ACC112 (cell line): ENCODE data around the gene MTERF4.

Experiments used
- H2AFZ ChIP-seq: fragments of 200-600 bp; sonication (generic); one replicate; pipeline ENCODE4 v1.6.0; 2017; ENCODE audit warnings: antibody characterized with exemption, low read length; ENCODE audit not compliant: unreplicated experiment
- H3K27ac ChIP-seq: fragments of 200-600 bp; sonication (generic); 2 replicates; pipeline ENCODE4 v1.5.1; 2014; ENCODE audit warnings: low read depth, mild to moderate bottlenecking, antibody characterized with exemption, low read length, moderate library complexity
- H3K27me3 ChIP-seq: fragments of 200-600 bp; sonication (generic); 2 replicates; pipeline ENCODE4 v1.6.1; 2014; ENCODE audit warnings: mild to moderate bottlenecking, antibody characterized with exemption, low read length, moderate library complexity, mixed read lengths; ENCODE audit not compliant: insufficient read depth
- H3K36me3 ChIP-seq: fragments of 200-600 bp; sonication (generic); 2 replicates; pipeline ENCODE4 v1.6.1; 2016; ENCODE audit warnings: mild to moderate bottlenecking, antibody characterized with exemption, low read length, moderate library complexity, mixed read lengths; ENCODE audit not compliant: insufficient read depth
- H3K4me1 ChIP-seq: fragments of 200-600 bp; sonication (generic); one replicate; pipeline ENCODE4 v1.6.1; 2016; ENCODE audit warnings: low read length, mixed read lengths; ENCODE audit not compliant: insufficient read depth, unreplicated experiment, control insufficient read depth
- H3K4me3 ChIP-seq: fragments of 200-600 bp; sonication (generic); 2 replicates; pipeline ENCODE4 v1.5.1; 2014; ENCODE audit warnings: mild to moderate bottlenecking, low read depth, low read length
- H3K79me2 ChIP-seq: fragments of 200-600 bp; sonication (generic); one replicate; pipeline ENCODE4 v1.6.0; 2016; ENCODE audit warnings: low read length; ENCODE audit not compliant: control insufficient read depth, unreplicated experiment, insufficient read depth

The MTERF4 gene

GRCh38 chr2:241122376-241123002 is 20.4 kb upstream of the MTERF4 start:
- Histone ChIP-seq H3K4me3 (no peak overlapping the region), H3K4me1 (no peaks in the 10 kb centered on the region), H2AFZ (no peak overlapping the region), H3K79me2 (no peaks in the 10 kb centered on the region), H3K27me3 (no peaks in the 10 kb centered on the region), H3K36me3 (peaks cover 8% of the 10 kb centered on the region; the same call in 1 of the 2 replicates), H3K27ac (no peak overlapping the region)

DNA sequence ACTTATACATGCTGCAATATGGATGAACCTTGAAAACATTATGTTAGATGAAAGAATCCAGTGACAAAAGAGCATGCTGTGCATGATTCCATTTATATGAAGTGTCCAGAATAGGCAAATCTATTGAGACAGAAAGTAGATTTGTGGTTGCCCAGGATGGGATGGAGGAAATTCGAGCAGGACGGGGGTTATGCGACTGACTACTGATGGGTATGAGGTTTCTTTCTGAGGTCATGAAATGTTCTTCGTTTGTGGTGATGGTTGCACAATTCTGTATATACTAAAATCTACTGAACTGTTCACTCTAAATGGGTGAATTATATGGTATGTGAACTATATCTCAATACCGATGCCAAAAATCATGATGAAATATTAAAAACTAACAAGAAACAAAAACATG is 18.9 kb upstream of the MTERF4 start:
- Histone ChIP-seq H3K79me2 (no peaks in the 10 kb centered on the region), H3K36me3 (peaks cover 8% of the 10 kb centered on the region; the same call in 1 of the 2 replicates), H3K4me3 (no peak overlapping the region), H3K27me3 (no peaks in the 10 kb centered on the region), H3K27ac (no peak overlapping the region), H3K4me1 (no peaks in the 10 kb centered on the region), H2AFZ (no peak overlapping the region)

DNA sequence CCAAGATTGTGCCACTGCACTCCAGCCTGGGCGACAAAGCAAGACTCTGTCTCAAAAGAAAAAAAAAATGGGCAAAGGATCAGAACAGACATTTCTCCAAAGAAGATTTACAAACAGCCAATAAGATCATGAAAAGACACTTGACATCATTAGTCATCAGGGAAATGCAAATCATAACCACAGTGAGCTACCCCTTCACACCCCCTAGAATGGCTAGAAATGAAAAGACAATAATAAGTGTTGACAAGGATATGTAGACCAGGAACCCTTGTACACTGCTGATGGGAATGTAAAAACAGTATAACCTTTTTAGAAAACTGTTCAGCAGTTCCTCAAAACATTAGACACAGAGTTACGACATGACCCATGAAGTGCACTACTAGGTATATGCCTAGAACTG is 18.4 kb upstream of the MTERF4 start:
- no peaks in the 10 kb centered on the region for H3K27me3 ChIP-seq
- H3K4me3 ChIP-seq, result no peak overlapping the region
- no peaks in the 10 kb centered on the region for H3K4me1 ChIP-seq
- H3K27ac ChIP-seq, result no peak overlapping the region
- peaks cover 8% of the 10 kb centered on the region; the same call in 1 of the 2 replicates for H3K36me3 ChIP-seq
- H2AFZ ChIP-seq, result no peak overlapping the region
- no peaks in the 10 kb centered on the region for H3K79me2 ChIP-seq

- no peaks in the 10 kb centered on the region for H3K4me1 ChIP-seq
- H3K36me3 ChIP-seq, result peaks cover 8% of the 10 kb centered on the region; the same call in 1 of the 2 replicates
- no peak overlapping the region for H3K27ac ChIP-seq
- H3K27me3 ChIP-seq, result no peaks in the 10 kb centered on the region
- H2AFZ ChIP-seq, result no peak overlapping the region
- H3K79me2 ChIP-seq, result no peaks in the 10 kb centered on the region
- H3K4me3 ChIP-seq, result no peak overlapping the region
Measured at GRCh38 chr2:241118737-241119505, 16.8 kb upstream of the MTERF4 start.

DNA sequence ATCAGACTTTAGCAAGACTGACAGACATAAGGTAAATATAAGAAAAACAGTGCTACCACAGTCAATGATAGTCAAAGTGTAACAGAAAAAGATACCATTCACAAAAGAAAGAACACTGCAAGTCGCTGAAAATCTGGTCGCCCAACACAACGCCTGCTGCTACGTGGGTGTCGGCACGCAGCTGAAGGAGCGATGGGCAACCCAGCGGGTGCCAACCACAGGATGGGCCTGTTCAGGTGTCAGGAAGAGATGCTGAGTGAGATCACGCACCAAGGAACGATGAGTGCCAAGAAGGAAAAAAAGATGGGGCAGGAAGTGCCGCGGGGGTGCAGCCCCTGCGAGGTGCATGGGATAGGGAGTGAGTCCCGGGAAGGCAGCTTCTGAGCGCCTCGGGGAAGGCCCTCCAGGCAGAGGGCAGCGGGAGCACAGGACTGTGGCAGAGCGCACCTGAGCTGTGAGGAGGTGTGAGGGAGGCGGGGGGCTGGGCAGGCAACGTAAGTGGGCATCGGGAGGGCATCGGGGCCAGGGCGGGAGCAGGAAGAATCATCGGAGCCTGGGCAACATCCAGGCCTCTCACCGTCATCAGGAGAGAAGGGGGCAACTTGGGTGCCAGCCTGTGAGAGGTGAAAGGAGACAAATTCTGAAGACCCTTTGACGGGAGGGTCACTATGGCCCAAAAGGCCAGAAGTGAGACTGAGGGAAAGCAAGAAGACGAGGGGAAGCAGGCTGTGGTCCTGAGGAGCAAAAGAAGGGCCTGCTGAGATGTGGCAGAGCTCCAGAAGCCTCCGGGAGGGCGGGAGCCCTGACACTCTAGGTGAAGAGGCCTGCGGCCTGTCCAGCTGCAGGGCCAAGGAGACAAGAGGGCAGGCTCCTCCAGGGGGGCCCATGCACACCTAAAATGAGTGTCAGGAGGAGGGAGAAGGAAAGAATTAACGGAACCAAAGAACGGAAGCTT is 14.8 kb upstream of the MTERF4 start:
- no peak overlapping the region for H2AFZ ChIP-seq
- no peaks in the 10 kb centered on the region for H3K79me2 ChIP-seq
- H3K4me3 ChIP-seq, result no peak overlapping the region
- H3K36me3 ChIP-seq, result peaks cover 8% of the 10 kb centered on the region; the same call in 1 of the 2 replicates
- H3K27me3 ChIP-seq, result no peaks in the 10 kb centered on the region
- H3K4me1 ChIP-seq, result no peaks in the 10 kb centered on the region
- no peak overlapping the region for H3K27ac ChIP-seq

GRCh38 chr2:241115361-241115760 is 13.3 kb upstream of the MTERF4 start:
- Histone ChIP-seq H3K4me3 (no peak overlapping the region), H3K27ac (no peak overlapping the region), H3K27me3 (no peaks in the 10 kb centered on the region), H3K4me1 (no peaks in the 10 kb centered on the region), H2AFZ (no peak overlapping the region), H3K79me2 (no peaks in the 10 kb centered on the region), H3K36me3 (no peaks in the 10 kb centered on the region)

DNA sequence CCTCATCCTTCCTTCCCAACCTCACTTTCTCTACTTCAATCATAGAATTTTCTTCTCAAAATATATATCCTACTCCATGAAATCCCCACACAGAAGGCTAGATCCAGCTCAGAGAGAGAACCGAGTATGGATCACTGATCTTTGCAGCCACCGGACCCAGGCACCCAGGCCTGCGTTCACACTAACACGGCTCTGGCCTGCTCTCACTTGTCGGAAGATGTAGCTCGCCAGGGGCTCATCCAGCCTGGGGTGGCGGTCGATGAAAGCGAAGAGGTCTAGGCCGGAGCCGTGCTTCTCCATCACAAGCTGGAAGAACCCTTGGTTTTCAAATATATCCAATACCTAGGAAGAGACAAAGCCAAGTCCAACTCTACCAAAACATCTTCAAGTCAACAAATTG is 12.7 kb upstream of the MTERF4 start:
- no peaks in the 10 kb centered on the region for H3K4me1 ChIP-seq
- no peak overlapping the region for H3K27ac ChIP-seq
- no peak overlapping the region for H3K4me3 ChIP-seq
- no peaks in the 10 kb centered on the region for H3K36me3 ChIP-seq
- H3K27me3 ChIP-seq, result no peaks in the 10 kb centered on the region
- H3K79me2 ChIP-seq, result no peaks in the 10 kb centered on the region
- no peak overlapping the region for H2AFZ ChIP-seq

- Histone ChIP-seq H3K4me3 (no peak overlapping the region), H3K79me2 (no peaks in the 10 kb centered on the region), H3K27me3 (no peaks in the 10 kb centered on the region), H3K4me1 (no peaks in the 10 kb centered on the region), H3K27ac (no peak overlapping the region), H3K36me3 (no peaks in the 10 kb centered on the region), H2AFZ (no peak overlapping the region)
Measured at GRCh38 chr2:241112592-241112991, 10.5 kb upstream of the MTERF4 start.

DNA sequence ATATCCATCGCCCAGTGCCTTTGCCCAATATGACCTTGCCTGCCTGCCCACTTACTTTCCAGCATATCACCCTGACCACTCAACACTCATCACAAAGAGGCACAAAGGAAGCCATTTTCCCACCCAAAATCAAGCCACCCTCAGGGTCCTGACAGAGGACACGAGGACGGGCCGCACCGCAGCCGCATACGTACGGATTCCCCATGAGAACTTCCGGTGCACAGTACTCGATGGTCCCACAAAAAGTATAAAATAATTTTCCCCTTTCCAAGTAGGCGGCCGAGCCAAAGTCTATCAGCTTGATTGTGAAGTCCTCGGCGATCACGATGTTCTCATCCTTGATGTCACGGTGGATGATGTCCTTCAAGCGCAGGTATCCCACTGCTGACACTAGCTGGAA is 10.0 kb upstream of the MTERF4 start:
- H3K4me1 ChIP-seq, result no peaks in the 10 kb centered on the region
- no peak overlapping the region for H3K27ac ChIP-seq
- H3K27me3 ChIP-seq, result no peaks in the 10 kb centered on the region
- H2AFZ ChIP-seq, result no peak overlapping the region
- no peak overlapping the region for H3K4me3 ChIP-seq
- no peaks in the 10 kb centered on the region for H3K79me2 ChIP-seq
- H3K36me3 ChIP-seq, result no peaks in the 10 kb centered on the region

- Histone ChIP-seq H3K36me3 (no peaks in the 10 kb centered on the region), H3K27me3 (no peaks in the 10 kb centered on the region), H2AFZ (no peak overlapping the region), H3K4me3 (no peak overlapping the region), H3K4me1 (no peaks in the 10 kb centered on the region), H3K27ac (no peak overlapping the region), H3K79me2 (no peaks in the 10 kb centered on the region)
Measured at GRCh38 chr2:241111440-241111805, 9.3 kb upstream of the MTERF4 start.
